ENCODE results near the gene LRRK1.
A peak's percentile ranks its signal among the peaks of the same experiment; 100 is the strongest.

DNA sequence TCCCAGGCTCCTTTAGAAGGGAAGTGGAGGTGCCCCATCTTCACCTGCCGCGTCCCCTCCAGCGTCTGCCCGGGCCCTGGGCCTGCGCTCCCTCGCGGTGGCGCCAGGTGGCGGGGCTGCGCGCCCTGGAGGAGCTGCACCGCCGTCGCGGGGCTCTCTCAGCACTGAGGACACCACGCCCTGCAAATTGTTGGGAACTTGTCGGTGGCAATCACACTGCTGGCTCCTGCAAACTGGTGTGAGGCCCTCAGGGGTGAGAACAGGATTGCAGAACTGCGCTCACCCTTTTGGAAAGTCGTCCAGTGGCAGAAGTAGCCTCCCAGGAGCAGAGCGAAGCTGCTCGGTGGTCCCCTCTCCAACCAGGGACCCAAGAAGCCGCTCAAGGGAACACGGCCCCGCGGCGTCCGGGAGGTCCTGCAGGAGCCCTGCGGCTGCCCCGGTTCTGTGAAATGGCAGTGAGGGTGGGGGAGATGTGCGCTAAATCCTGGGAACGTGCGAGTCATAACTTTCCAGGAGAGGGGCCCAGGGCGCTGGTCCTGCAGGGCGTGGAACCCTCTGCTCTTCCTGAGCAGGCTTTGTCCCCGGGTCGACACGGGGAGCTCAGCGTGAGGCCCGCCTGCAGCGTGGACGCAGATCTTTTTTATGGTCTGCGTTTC, 995 bp upstream of the LRRK1 start:
- TF ChIP-seq CEBPB (IDR thresholded peaks at IDR 0.05) (no peak), EP300 (IDR thresholded peaks at IDR 0.05; ENCODE audit: borderline replicate concordance) (no peak), TAF1 (IDR thresholded peaks at IDR 0.05; ENCODE audit: low read depth) (0 out of 2 replicates have a peak, but pooled peaks have one; percentile 24), FOXM1 (IDR thresholded peaks at IDR 0.05; ENCODE audit: borderline replicate concordance, low read depth) (no peak), NFIC (IDR thresholded peaks at IDR 0.05) (no peak; the same call in 1 of the 2 replicates), RAD21 (IDR thresholded peaks at IDR 0.05; ENCODE audit: low read depth) (peak; percentile 74)
- TF ChIP-seq, protein P1, sequence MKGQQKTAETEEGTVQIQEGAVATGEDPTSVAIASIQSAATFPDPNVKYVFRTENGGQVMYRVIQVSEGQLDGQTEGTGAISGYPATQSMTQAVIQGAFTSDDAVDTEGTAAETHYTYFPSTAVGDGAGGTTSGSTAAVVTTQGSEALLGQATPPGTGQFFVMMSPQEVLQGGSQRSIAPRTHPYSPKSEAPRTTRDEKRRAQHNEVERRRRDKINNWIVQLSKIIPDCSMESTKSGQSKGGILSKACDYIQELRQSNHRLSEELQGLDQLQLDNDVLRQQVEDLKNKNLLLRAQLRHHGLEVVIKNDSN (IDR thresholded peaks at IDR 0.05), result no peak
